IMR-90 (cell line): Measurements from ENCODE around the gene NTN4. TPM values are rescaled to one million over a fixed set of nuclear protein-coding genes. Genes with fewer than 3 reads are reported as not detected.

Experiments
- ATAC-seq: fragments of 200-7000 bp; cut with Tn5 transposase; 2 replicates; pipeline ENCODE4 v1.9.1; 2020; ENCODE audit warnings: low read depth, mild to moderate bottlenecking, moderate library complexity
- BruUV-seq: library from RNA; stranded (reverse); fragments of 400-500 nt; replicated peaks from 2 replicates; lab custom pipeline; 2021; lab: Mats Ljungman, UMichigan
- CTCF ChIA-PET: fragments of 300-600 bp; formaldehyde crosslinking; extraction: SDS; loops from one replicate; lab custom pipeline; 2021; ENCODE audit warnings: antibody characterized with exemption; lab: Yijun Ruan, JAX
- POLR2A ChIA-PET: fragments of 300-600 bp; sonication (Branson Sonifier 250); formaldehyde crosslinking; loops from one replicate; lab custom pipeline; 2022; ENCODE audit warnings: antibody characterized with exemption; ENCODE audit not compliant: unreplicated experiment; lab: Charles Lee
- DNase-seq: peaks from one replicate; pipeline ENCODE4 v3.0.0; 2013
- H2AFZ ChIP-seq: replicated peaks from 2 replicates; pipeline ENCODE3; 2013; ENCODE audit warnings: low read length, mild to moderate bottlenecking; ENCODE audit not compliant: poor library complexity
- H2AK5ac ChIP-seq: 2 replicates; pipeline ENCODE4 v1.6.1; 2013; ENCODE audit warnings: low read depth, low read length, inconsistent platforms
- H2AK9ac ChIP-seq: replicated peaks from 2 replicates; pipeline ENCODE3; 2013; ENCODE audit warnings: mild to moderate bottlenecking, low read depth, low read length, moderate library complexity; ENCODE audit not compliant: poor library complexity
- H2BK120ac ChIP-seq: 2 replicates; pipeline ENCODE4 v1.6.1; 2013; ENCODE audit warnings: low read depth, low read length, inconsistent platforms
- H2BK15ac ChIP-seq: 3 replicates; pipeline ENCODE4 v1.6.1; 2013; ENCODE audit warnings: low read depth, low read length, inconsistent platforms
- H2BK20ac ChIP-seq: 2 replicates; pipeline ENCODE4 v1.6.1; 2013; ENCODE audit warnings: low read depth, mild to moderate bottlenecking, inconsistent platforms, low read length, moderate library complexity
- H2BK5ac ChIP-seq: 2 replicates; pipeline ENCODE4 v1.6.1; 2013; ENCODE audit warnings: mild to moderate bottlenecking, low read depth, low read length, inconsistent platforms; ENCODE audit not compliant: poor library complexity, severe bottlenecking
- H3K14ac ChIP-seq: replicated peaks from 2 replicates; pipeline ENCODE4 v1.6.1; 2013; ENCODE audit warnings: low read depth, low read length, inconsistent platforms
- H3K18ac ChIP-seq: 2 replicates; pipeline ENCODE4 v1.6.1; 2013; ENCODE audit warnings: low read depth, low read length, control low read depth
- H3K23ac ChIP-seq: 2 replicates; pipeline ENCODE4 v1.6.1; 2013; ENCODE audit warnings: low read depth, low read length, inconsistent platforms
- H3K27ac ChIP-seq: 2 replicates; pipeline ENCODE4 v1.5.1; 2013; ENCODE audit warnings: mild to moderate bottlenecking, control low read depth, low read length; ENCODE audit not compliant: insufficient read depth
- H3K27me3 ChIP-seq: 2 replicates; pipeline ENCODE4 v1.6.1; 2013; ENCODE audit warnings: low read length; ENCODE audit not compliant: control insufficient read depth, insufficient read depth
- H3K36me3 ChIP-seq: 2 replicates; pipeline ENCODE4 v1.6.1; 2013; ENCODE audit warnings: low read length, mixed read lengths; ENCODE audit not compliant: control insufficient read depth, insufficient read depth
- H3K4ac ChIP-seq: 2 replicates; pipeline ENCODE4 v1.6.1; 2013; ENCODE audit warnings: low read depth, low read length, inconsistent platforms
- H3K4me1 ChIP-seq: 2 replicates; pipeline ENCODE4 v1.6.1; 2013; ENCODE audit warnings: low read length, mixed read lengths; ENCODE audit not compliant: control insufficient read depth, insufficient read depth
- H3K4me2 ChIP-seq: 2 replicates; pipeline ENCODE4 v1.6.1; 2013; ENCODE audit warnings: low read depth, mild to moderate bottlenecking, control low read depth, low read length, moderate library complexity
- H3K4me3 ChIP-seq: 2 replicates; pipeline ENCODE4 v1.5.1; 2013; ENCODE audit warnings: low read depth, mild to moderate bottlenecking, control low read depth, low read length, moderate library complexity; ENCODE audit not compliant: insufficient read depth
- H3K56ac ChIP-seq: 2 replicates; pipeline ENCODE4 v1.6.1; 2013; ENCODE audit warnings: low read length, inconsistent platforms; ENCODE audit not compliant: insufficient read depth; ENCODE audit errors: extremely low read depth
- H3K79me1 ChIP-seq, 2 experiments: 2 replicates each; pipeline ENCODE4 v1.6.1; 2013; ENCODE audit warnings: low read length in 2 of 2, inconsistent platforms in 1 of 2, low read depth in 1 of 2
- H3K9ac ChIP-seq: 2 replicates; pipeline ENCODE4 v1.6.1; 2013; ENCODE audit warnings: low read depth, low read length, control low read depth
- H3K9me1 ChIP-seq: 2 replicates; pipeline ENCODE4 v1.6.1; 2013; ENCODE audit warnings: low read length, inconsistent platforms; ENCODE audit not compliant: insufficient read depth
- H3K9me3 ChIP-seq: 2 replicates; pipeline ENCODE4 v1.6.1; 2013; ENCODE audit warnings: low read length; ENCODE audit not compliant: control insufficient read depth, insufficient read depth
- H4K20me1 ChIP-seq: 2 replicates; pipeline ENCODE4 v1.6.1; 2013; ENCODE audit warnings: low read length, inconsistent platforms; ENCODE audit not compliant: insufficient read depth
- H4K5ac ChIP-seq: 2 replicates; pipeline ENCODE4 v1.6.1; 2013; ENCODE audit warnings: mild to moderate bottlenecking, low read depth, low read length, control low read depth
- H4K8ac ChIP-seq, 2 experiments: 2 replicates each; pipeline ENCODE4 v1.6.1; 2013; ENCODE audit warnings: low read depth in 2 of 2, low read length in 2 of 2, control low read depth in 1 of 2, inconsistent platforms in 1 of 2
- H4K91ac ChIP-seq: 2 replicates; pipeline ENCODE4 v1.6.1; 2013; ENCODE audit warnings: low read depth, low read length, inconsistent platforms; ENCODE audit not compliant: insufficient read depth
- CEBPB ChIP-seq: IDR thresholded peaks from 2 replicates; pipeline ENCODE4 v1.6.1; 2012; ENCODE audit warnings: low read depth, low read length, improper control_type of control experiment
- CHD1 ChIP-seq: IDR thresholded peaks from 2 replicates; pipeline ENCODE4 v1.6.1; 2012; ENCODE audit warnings: low read depth, low read length, improper control_type of control experiment
- FOS ChIP-seq: fragments of 150-350 bp; IDR thresholded peaks from 2 replicates; pipeline ENCODE4 v1.6.1; 2016; ENCODE audit warnings: low read depth, low read length
- MAFK ChIP-seq: IDR thresholded peaks from 2 replicates; pipeline ENCODE4 v1.6.1; 2012; ENCODE audit warnings: low read depth, low read length, improper control_type of control experiment
- MAZ ChIP-seq: IDR thresholded peaks from 2 replicates; pipeline ENCODE4 v1.6.1; 2012; ENCODE audit warnings: low read depth, mild to moderate bottlenecking, low read length, improper control_type of control experiment, moderate library complexity, borderline replicate concordance
- POLR2A ChIP-seq: IDR thresholded peaks from 2 replicates; pipeline ENCODE4 v1.6.1; 2012; ENCODE audit warnings: mild to moderate bottlenecking, low read depth, low read length
- SMC3 ChIP-seq: fragments of 150-350 bp; IDR thresholded peaks from 2 replicates; pipeline ENCODE4 v1.6.1; 2016; ENCODE audit warnings: low read depth, mild to moderate bottlenecking, antibody characterized with exemption, low read length, moderate library complexity
- USF2 ChIP-seq: fragments of 150-350 bp; IDR thresholded peaks from 2 replicates; pipeline ENCODE4 v1.6.1; 2017; ENCODE audit warnings: mild to moderate bottlenecking, antibody characterized with exemption, low read length, low read depth
- WGBS, 2 experiments: methylation state at CpG; one replicate each; pipeline versions ENCODE4 v1.1.5 to v1.1.7; 2013; ENCODE audit warnings: missing lambda C conversion rate in 2 of 2; ENCODE audit not compliant: insufficient read length in 1 of 2; ENCODE audit errors: extremely low coverage in 2 of 2; 5-methylcytosine and 5-hydroxymethylcytosine counted together
- dilution Hi-C: fragments of 300-500 bp; cut with HindIII; formaldehyde crosslinking; loops from one replicate; pipeline ENCODE4 v1.14.3; 2018; ENCODE audit warnings: low sequenced_read_pairs; ENCODE audit not compliant: unreplicated experiment
- in situ Hi-C: fragments of 300-500 bp; cut with MboI; formaldehyde crosslinking; loops from 3 replicates; pipeline ENCODE4 v1.14.3; 2019; ENCODE audit warnings: low sequenced_read_pairs, inconsistent platforms, mixed read lengths
- intact Hi-C: fragments of 100-400 bp; cut with micrococcal nuclease; formaldehyde crosslinking; loops from 2 replicates; pipeline ENCODE4 v1.10.0; 2022
- polyA plus RNA-seq, 3 experiments: library from polyadenylated mRNA; depleted of rRNA; stranded (reverse); fragments of >200 nt; gene quantifications; 2 replicates each; pipeline ENCODE4 v1.2.3, GENCODE V29; 2012; ENCODE audit warnings: low replicate concordance in 1 of 3
- total RNA-seq: library from RNA; depleted of rRNA; stranded (reverse); fragments of >200 nt; gene quantifications from 2 replicates; pipeline ENCODE4 v1.2.3, GENCODE V29; 2012

NTN4 gene
- total and polyA plus RNA-seq, 2 of the 4 experiments (the other 2 are of a cell fraction): 54.6 to 56.6 TPM

DNA sequence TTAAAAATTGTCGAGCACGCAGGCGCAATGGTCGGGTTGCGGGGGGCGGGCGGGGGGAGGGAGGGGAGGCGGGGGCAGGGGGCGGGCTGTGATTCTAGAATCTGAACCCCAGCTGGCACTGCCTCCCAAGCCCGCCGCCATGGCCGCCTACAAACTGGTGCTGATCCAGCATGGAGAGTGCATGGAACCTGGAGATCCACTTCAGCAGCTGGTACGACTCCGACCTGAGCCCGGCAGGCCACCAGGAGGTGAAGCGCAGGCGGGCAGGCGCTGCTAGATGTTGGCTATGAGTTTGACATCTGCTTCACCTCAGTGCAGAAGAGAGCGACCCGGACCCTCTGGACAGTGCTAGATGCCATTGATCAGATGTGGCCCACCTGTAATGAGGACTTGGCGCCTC, 118.4 kb downstream of the NTN4 start:
- Histone ChIP-seq H2BK5ac (no peak overlapping the region), H4K8ac (no peak overlapping the region), H2BK120ac (no peak overlapping the region), H3K4ac (no peak overlapping the region), H3K79me1 (no peaks in the 10 kb centered on the region), H3K14ac (no peak overlapping the region), H3K4me1 (peaks cover 2% of the 10 kb centered on the region; the same call in 1 of the 2 replicates), H3K9me1 (peaks cover 7% of the 10 kb centered on the region; the same call in 1 of the 2 replicates), H2BK20ac (no peak overlapping the region), H3K36me3 (peaks cover 23% of the 10 kb centered on the region), H3K9me3 (no peaks in the 10 kb centered on the region), H3K4me2 (no peak overlapping the region), H3K18ac (no peak overlapping the region), H2AK9ac (no peak overlapping the region), H4K20me1 (no peaks in the 10 kb centered on the region), H4K5ac (no peak overlapping the region), H3K27ac (no peak overlapping the region), H2AFZ (no peak overlapping the region), H3K27me3 (no peaks in the 10 kb centered on the region), H3K56ac (no peak overlapping the region), H4K91ac (no peak overlapping the region), H3K9ac (no peak overlapping the region), H2AK5ac (no peak overlapping the region), H3K4me3 (no peak overlapping the region), H3K23ac (no peak overlapping the region), H2BK15ac (no peak overlapping the region)
- ATAC-seq (no peak), DNase-seq (no peak)
- WGBS, 2 experiments: 98% methylated on average over 6 of the region's 21 CpGs; no CpG with 5 or more reads in 1 of the 2 experiments
- in situ Hi-C loops (no loop called here), intact Hi-C loops (no loop called here), dilution Hi-C loops (no loop called here)
- TF ChIP-seq MAZ (no peak), CHD1 (no peak), CEBPB (no peak), SMC3 (no peak), MAFK (no peak), USF2 (no peak), POLR2A (no peak), FOS (no peak)
- ChIA-PET CTCF (no interaction called here), POLR2A (no interaction called here)
- no TSS peak for BruUV-seq
